COR-L47 (cell line): ENCODE data around the gene SAMD4B.

Experiments used
- DNase-seq: peaks from one replicate; lab custom pipeline; 2025; lab: John Stamatoyannopoulos, UW

SAMD4B gene

GRCh38 chr19:39425744-39426143 is 83.5 kb downstream of the SAMD4B start:
- DNase-seq, result no peak

- no peak for DNase-seq
These were observed 83.9 kb downstream of the SAMD4B start for GRCh38 chr19:39426170-39426569.

GRCh38 chr19:39427707-39428106 is 85.5 kb downstream of the SAMD4B start:
- DNase-seq, result no peak

- DNase-seq, result no peak
These were observed 86.3 kb downstream of the SAMD4B start for GRCh38 chr19:39428283-39429112.

GRCh38 chr19:39430675-39431593 is 88.7 kb downstream of the SAMD4B start:
- no peak for DNase-seq

GRCh38 chr19:39432677-39433025 is 90.4 kb downstream of the SAMD4B start:
- no peak for DNase-seq

GRCh38 chr19:39433480-39434079 is 91.4 kb downstream of the SAMD4B start:
- no peak for DNase-seq

GRCh38 chr19:39434123-39435076 is 92.2 kb downstream of the SAMD4B start:
- DNase-seq, result no peak
